ENCODE data around the gene ENDOV.
"Not testable (repeated sequence)": the region's sequence is repeated elsewhere in the genome, so short reads cannot be mapped to it uniquely, and the experiment has no call there.

The ENDOV gene

GRCh38 chr17:80388175-80388574 is 26.8 kb upstream of the ENDOV start:
- no peak for DNase-seq (ENCODE audit: low read depth in 2 of 2)

DNA sequence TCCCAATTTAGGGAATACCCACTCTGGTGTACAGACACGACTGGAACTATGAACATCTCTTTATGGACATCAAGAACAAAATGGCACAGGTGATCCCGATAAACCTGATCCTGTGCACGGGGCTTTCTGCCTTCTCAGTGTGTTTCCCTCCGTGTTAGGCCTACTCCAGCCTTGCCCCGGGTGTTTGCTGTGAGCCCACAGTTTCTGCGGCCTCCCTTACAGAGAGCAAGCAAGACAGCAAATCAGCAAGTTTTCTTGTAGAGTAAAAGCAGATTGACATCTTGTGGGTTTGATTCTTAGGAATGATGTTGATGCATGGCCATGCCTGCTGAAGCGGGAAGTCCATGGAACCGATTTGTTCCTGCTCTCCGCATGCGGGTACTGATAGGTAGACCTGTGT is 26.4 kb upstream of the ENDOV start:
- no peak for DNase-seq (ENCODE audit: low read depth in 2 of 2)

- DNase-seq (ENCODE audit: low read depth in 2 of 2) = no peak
Observed at GRCh38 chr17:80389011-80389995, 25.7 kb upstream of the ENDOV start.

- no peak for DNase-seq (ENCODE audit: low read depth in 2 of 2)
Observed at GRCh38 chr17:80393241-80393890, 21.6 kb upstream of the ENDOV start.

GRCh38 chr17:80393961-80394360 is 21.0 kb upstream of the ENDOV start:
- DNase-seq (ENCODE audit: low read depth in 2 of 2) = no peak

GRCh38 chr17:80394629-80395216 is 20.2 kb upstream of the ENDOV start:
- no peak for DNase-seq (ENCODE audit: low read depth in 2 of 2)

- DNase-seq (ENCODE audit: low read depth in 2 of 2) = no peak
Observed at GRCh38 chr17:80395402-80396151, 19.4 kb upstream of the ENDOV start.

DNA sequence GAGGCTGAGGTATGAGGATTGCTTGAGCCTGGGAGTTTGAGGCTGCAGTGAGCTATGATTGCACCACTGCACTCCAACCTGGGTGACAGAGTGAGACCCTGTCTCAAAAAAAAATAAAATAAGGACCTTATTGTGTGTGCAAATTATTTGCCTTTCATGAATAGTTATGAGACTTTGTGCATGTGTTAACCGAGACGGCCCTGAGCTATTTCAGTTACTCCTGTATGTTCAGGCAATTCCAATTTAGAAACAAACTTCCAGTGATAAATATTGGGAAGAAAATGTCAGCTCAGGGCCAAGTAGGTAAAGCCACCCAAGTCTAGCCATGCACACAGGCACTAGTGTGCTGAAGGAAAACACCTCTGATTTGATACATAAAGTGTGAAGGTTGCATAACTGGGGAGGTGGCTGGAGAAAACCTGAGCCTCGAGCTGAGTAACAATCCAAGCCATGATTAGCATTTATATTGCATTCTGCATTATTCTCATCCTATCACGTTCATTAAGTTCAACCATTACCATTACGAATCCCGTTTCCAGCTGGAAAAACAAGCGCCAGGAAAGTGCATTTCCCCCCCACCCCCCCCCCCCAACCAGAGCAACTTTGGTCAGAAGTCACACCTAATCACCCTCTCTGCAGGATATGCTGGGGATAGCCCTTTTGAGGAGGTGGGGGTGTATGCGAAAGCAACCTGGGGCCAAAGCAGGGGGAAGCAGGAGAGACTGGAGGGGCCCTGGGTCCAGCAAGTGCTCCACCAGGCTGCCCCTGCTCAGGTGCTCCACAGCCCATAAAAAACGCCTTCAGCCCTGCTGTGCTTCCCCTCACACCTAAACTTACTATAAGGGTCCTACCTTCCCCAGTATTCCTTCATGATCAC is 18.6 kb upstream of the ENDOV start:
- DNase-seq (ENCODE audit: low read depth in 2 of 2) = no peak

DNA sequence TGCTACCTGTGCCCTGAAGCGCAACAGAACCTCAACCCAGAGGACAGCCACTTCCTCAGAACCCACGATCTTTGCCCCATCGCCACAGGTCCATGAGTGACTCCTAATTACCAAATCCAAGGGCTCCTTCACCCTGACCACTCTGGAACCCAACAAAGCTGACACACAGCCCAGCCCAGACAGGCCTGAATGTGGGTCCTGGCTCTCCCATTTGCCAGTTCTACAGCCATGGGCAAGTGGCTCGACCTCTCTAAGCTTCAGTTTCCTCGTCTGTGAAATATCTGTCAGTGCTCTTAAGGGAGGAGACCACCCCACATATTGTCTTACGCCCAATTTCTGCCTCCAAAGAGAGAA is 18.0 kb upstream of the ENDOV start:
- DNase-seq (ENCODE audit: low read depth in 2 of 2) = no peak

DNA sequence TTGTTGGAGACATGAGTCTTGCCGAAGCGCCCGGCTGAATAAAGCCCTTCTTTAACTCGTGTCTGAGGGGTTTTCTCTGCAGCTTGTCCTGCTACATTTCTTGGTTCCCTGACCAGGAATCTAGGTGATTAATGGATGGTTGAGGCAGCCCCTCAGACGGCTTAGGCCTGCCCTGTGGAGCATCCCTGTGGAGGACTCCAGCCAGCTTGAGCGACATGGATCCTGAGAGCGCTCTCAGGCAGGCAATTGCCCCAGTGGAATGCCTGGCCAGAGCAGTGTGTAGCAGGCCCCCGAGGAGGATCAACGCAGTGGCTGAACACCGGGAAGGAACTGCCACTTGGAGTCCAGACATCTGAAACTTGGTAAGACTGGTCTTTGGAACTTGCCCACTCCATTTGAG is 17.3 kb upstream of the ENDOV start:
- no peak for DNase-seq (ENCODE audit: low read depth in 2 of 2)

GRCh38 chr17:80401086-80401485 is 13.9 kb upstream of the ENDOV start:
- DNase-seq (ENCODE audit: low read depth in 2 of 2) = not testable (repeated sequence)

- not testable (repeated sequence) for DNase-seq (ENCODE audit: low read depth in 2 of 2)
Observed at GRCh38 chr17:80402102-80402501, 12.9 kb upstream of the ENDOV start.

DNA sequence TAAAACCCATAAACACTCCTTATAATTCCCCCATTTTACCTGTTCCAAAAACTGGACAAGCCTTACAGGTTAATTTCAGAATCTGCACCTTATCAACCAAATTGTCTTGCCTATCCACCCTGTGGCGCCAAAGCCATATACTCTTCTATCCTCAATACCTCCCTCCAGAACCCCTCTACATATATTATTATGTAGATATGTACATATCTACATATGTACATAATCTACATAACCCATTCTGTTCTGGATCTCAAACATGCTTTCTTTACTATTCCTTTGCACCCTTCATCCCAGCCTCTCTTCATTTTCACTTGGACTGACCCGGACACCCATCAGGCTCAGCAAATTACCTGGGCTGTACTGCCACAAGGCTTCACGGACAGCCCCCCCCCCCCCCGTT is 12.0 kb upstream of the ENDOV start:
- no peak for DNase-seq (ENCODE audit: low read depth in 2 of 2)

DNA sequence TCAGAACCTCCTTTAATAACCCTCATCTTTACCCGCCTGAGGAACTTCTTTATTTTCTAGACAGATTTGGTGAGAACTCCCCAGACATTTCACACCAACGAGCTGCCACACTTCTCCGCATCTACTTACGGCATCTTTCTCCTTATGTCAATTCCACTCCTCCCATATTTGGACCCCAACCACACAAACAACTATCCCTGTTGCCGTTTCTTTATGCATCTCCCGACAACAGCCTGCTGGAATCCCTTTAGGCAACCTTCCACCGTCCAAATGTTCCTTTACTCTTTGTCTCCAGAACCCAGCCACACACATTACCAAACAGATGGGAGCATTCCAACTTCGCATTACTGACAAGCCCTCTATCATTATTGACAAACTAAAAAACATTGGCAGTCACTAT is 8.8 kb upstream of the ENDOV start:
- no peak for DNase-seq (ENCODE audit: low read depth in 2 of 2)

- not testable (repeated sequence) for DNase-seq (ENCODE audit: low read depth in 2 of 2)
Observed at GRCh38 chr17:80407917-80408316, 7.0 kb upstream of the ENDOV start.

- no peak for DNase-seq (ENCODE audit: low read depth in 2 of 2)
Observed at GRCh38 chr17:80408872-80409271, 6.1 kb upstream of the ENDOV start.

DNA sequence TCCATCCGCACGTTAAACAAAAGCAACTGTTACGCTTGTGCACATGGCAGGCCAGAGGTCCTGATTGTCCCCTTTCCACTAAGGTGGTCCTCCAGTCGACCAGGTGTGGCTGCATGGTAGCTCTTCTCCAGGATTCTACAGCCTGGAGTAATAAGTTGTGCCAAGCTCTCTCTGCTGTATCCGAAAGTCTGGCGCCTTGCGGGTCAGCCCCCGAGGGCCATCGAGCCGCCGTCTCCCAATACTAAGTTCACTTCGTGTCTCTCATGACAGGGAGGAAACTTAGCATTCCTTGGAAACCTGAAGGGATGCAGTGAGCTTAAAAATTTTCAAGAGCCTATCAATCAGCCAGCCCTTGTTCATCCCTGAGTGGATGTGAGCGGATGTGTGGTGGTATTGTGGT is 5.3 kb upstream of the ENDOV start:
- no peak for DNase-seq (ENCODE audit: low read depth in 2 of 2)

DNA sequence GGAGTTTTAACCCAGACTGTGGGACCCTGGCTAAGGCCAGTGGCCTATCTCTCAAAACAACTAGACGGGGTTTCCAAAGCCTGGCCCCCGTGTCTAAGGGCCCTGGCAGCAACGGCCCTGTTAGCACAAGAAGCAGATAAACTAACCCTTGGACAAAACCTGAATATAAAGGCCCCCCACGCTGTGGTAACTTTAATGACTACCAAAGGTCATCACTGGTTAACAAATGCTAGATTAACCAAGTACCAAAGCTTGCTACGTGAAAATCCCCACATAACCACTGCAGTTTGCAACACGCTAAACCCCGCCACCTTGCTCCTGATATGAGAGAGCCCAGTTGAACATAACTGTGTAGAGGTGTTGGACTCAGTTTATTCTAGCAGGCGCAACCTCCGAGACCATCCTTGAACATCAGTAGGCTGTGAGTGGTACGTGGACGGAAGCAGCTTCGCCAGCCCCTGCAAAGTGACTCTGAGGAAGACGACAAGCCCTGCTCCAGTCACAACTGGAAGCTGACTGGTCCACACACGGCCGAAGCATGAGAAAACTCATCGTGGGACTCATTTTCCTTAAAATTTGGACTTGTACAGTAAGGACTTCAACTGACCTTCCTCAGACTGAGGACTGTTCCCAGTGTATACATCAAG is 4.4 kb upstream of the ENDOV start:
- DNase-seq (ENCODE audit: low read depth in 2 of 2) = not testable (repeated sequence)

GRCh38 chr17:80413771-80414507 is 1.0 kb upstream of the ENDOV start:
- no peak for DNase-seq (ENCODE audit: low read depth in 2 of 2)

- no peak for DNase-seq (ENCODE audit: low read depth in 2 of 2)
Observed at GRCh38 chr17:80414508-80414802, 512 bp upstream of the ENDOV start.
